H1 (cell line): Measurements from ENCODE around the gene RASSF3. TPM values are rescaled to one million over a fixed set of nuclear protein-coding genes. Genes with fewer than 3 reads are reported as not detected.

Source experiments
- CTCF ChIA-PET: fragments of 300-600 bp; sonication (Branson Sonifier 250); formaldehyde crosslinking; loops from one replicate; lab custom pipeline; 2021; ENCODE audit not compliant: partially characterized antibody; lab: Charles Lee
- POLR2A ChIA-PET: fragments of 300-600 bp; sonication (Branson Sonifier 250); formaldehyde crosslinking; loops from one replicate; lab custom pipeline; 2021; ENCODE audit warnings: inconsistent platforms; ENCODE audit not compliant: partially characterized antibody; lab: Charles Lee
- DNase-seq, 2 experiments: peaks; one replicate each; pipeline versions ENCODE4 v3.0.0 to v3.0.0-alpha.2; 2010 to 2022; ENCODE audit warnings: low spot score in 2 of 2, low read depth in 1 of 2, mixed read lengths in 1 of 2
- FAIRE-seq: peaks from 2 replicates; lab custom pipeline; 2011; peaks lifted over from hg19 to GRCh38; lab: Jason Lieb, UNC
- H2AFZ ChIP-seq: 2 replicates; pipeline ENCODE4 v1.8.1; 2012; ENCODE audit warnings: low read length, inconsistent platforms
- H2AK5ac ChIP-seq: 2 replicates; pipeline ENCODE4 v1.6.1; 2013; ENCODE audit warnings: low read depth, low read length
- H2BK120ac ChIP-seq: replicated peaks from 2 replicates; pipeline ENCODE3; 2013; ENCODE audit warnings: low read depth, low read length, inconsistent platforms
- H2BK12ac ChIP-seq: 2 replicates; pipeline ENCODE4 v1.6.1; 2013; ENCODE audit warnings: low read depth, low read length
- H2BK15ac ChIP-seq: 2 replicates; pipeline ENCODE4 v1.6.1; 2013; ENCODE audit warnings: low read length
- H2BK20ac ChIP-seq: 2 replicates; pipeline ENCODE4 v1.6.1; 2013; ENCODE audit warnings: low read length
- H2BK5ac ChIP-seq: 2 replicates; pipeline ENCODE4 v1.6.1; 2013; ENCODE audit warnings: low read depth, low read length
- H3K14ac ChIP-seq: 2 replicates; pipeline ENCODE4 v1.6.1; 2013; ENCODE audit warnings: inconsistent platforms; ENCODE audit not compliant: insufficient read length
- H3K18ac ChIP-seq: 2 replicates; pipeline ENCODE4 v1.6.1; 2013; ENCODE audit warnings: low read length; ENCODE audit errors: extremely low read depth
- H3K23ac ChIP-seq: 2 replicates; pipeline ENCODE4 v1.6.1; 2013; ENCODE audit warnings: inconsistent platforms; ENCODE audit not compliant: insufficient read length
- H3K23me2 ChIP-seq: 2 replicates; pipeline ENCODE4 v1.6.1; 2013; ENCODE audit warnings: low read depth, low read length
- H3K27ac ChIP-seq: 2 replicates; pipeline ENCODE4 v1.6.1; 2011; ENCODE audit warnings: low read depth, low read length, inconsistent platforms
- H3K27me3 ChIP-seq, 4 experiments: replicated peaks in 1 of 4; 1 replicate in 1 of 4; 2 replicates in 3 of 4; pipeline versions ENCODE4 v1.6.1 to v1.8.1; 2011 to 2013; ENCODE audit warnings: low read length in 3 of 4, mild to moderate bottlenecking in 3 of 4, inconsistent platforms in 2 of 4, mixed read lengths in 2 of 4, moderate library complexity in 1 of 4; ENCODE audit not compliant: control insufficient read depth in 3 of 4, insufficient read depth in 3 of 4; ENCODE audit errors: extremely low read depth in 1 of 4
- H3K36me3 ChIP-seq, 4 experiments: 2 replicates each; pipeline versions ENCODE4 v1.6.1 to v1.8.1; 2011 to 2013; ENCODE audit warnings: mild to moderate bottlenecking in 4 of 4, low read length in 3 of 4, moderate library complexity in 2 of 4, control low read depth in 1 of 4, inconsistent platforms in 1 of 4; ENCODE audit not compliant: insufficient read depth in 4 of 4, control insufficient read depth in 2 of 4
- H3K4ac ChIP-seq: replicated peaks from 2 replicates; pipeline ENCODE3; 2013; ENCODE audit warnings: low read length, low read depth, mixed read lengths, inconsistent platforms; ENCODE audit not compliant: insufficient read length
- H3K4me1 ChIP-seq, 4 experiments: replicated peaks in 1 of 4; 1 replicate in 1 of 4; 2 replicates in 3 of 4; pipeline versions ENCODE4 v1.6.1 to v1.8.1; 2011 to 2013; ENCODE audit warnings: low read length in 3 of 4, inconsistent platforms in 2 of 4, mixed read lengths in 1 of 4; ENCODE audit not compliant: insufficient read depth in 4 of 4, control insufficient read depth in 3 of 4
- H3K4me2 ChIP-seq, 2 experiments: 2 replicates each; pipeline versions ENCODE4 v1.6.1 to v1.8.1; 2011 to 2013; ENCODE audit warnings: low read depth in 2 of 2, low read length in 2 of 2, control low read depth in 1 of 2, inconsistent platforms in 1 of 2, mild to moderate bottlenecking in 1 of 2; ENCODE audit not compliant: insufficient read depth in 1 of 2
- H3K4me3 ChIP-seq, 4 experiments: fragments of 200-600, 300-600 bp in 1 of 4; sonication (generic), shearing (Covaris generic), sonication (Bioruptor Twin) in 1 of 4; 2 replicates each; pipeline versions ENCODE4 v1.5.1 to v1.8.1; 2011 to 2016; ENCODE audit warnings: low read length in 4 of 4, low read depth in 3 of 4, control low read depth in 2 of 4, inconsistent platforms in 2 of 4, mild to moderate bottlenecking in 2 of 4, mixed read lengths in 1 of 4, moderate library complexity in 1 of 4; ENCODE audit not compliant: insufficient read depth in 2 of 4; ENCODE audit errors: extremely low read depth in 1 of 4
- H3K56ac ChIP-seq: replicated peaks from 2 replicates; pipeline ENCODE3; 2013; ENCODE audit warnings: low read depth, mild to moderate bottlenecking, mixed read lengths, low read length, inconsistent platforms; ENCODE audit not compliant: insufficient read length
- H3K79me1 ChIP-seq: 2 replicates; pipeline ENCODE4 v1.6.1; 2013; ENCODE audit warnings: low read depth, low read length, control low read depth
- H3K79me2 ChIP-seq, 2 experiments: 2 replicates each; pipeline versions ENCODE4 v1.6.1 to v1.8.1; 2012 to 2013; ENCODE audit warnings: low read length in 2 of 2, mild to moderate bottlenecking in 2 of 2, inconsistent platforms in 1 of 2; ENCODE audit not compliant: insufficient read depth in 2 of 2, control insufficient read depth in 1 of 2
- H3K9ac ChIP-seq, 4 experiments: replicated peaks in 1 of 4; 1 replicate in 1 of 4; 2 replicates in 3 of 4; pipeline versions ENCODE4 v1.6.1 to v1.8.1; 2011 to 2013; ENCODE audit warnings: low read depth in 3 of 4, low read length in 3 of 4, control low read depth in 2 of 4, mild to moderate bottlenecking in 2 of 4, moderate library complexity in 2 of 4, inconsistent platforms in 1 of 4; ENCODE audit errors: extremely low read depth in 1 of 4
- H3K9me3 ChIP-seq, 2 experiments: 2 replicates each; pipeline versions ENCODE4 v1.6.1 to v1.8.1; 2012 to 2013; ENCODE audit warnings: mild to moderate bottlenecking in 2 of 2, moderate library complexity in 2 of 2, control low read depth in 1 of 2, inconsistent platforms in 1 of 2, low read depth in 1 of 2, low read length in 1 of 2, mixed read lengths in 1 of 2; ENCODE audit not compliant: insufficient read depth in 2 of 2
- H4K20me1 ChIP-seq, 2 experiments: replicated peaks in 1 of 2; 2 replicates each; pipeline versions ENCODE3 to v1.8.1; 2011 to 2013; ENCODE audit warnings: inconsistent platforms in 2 of 2, low read length in 2 of 2, mild to moderate bottlenecking in 1 of 2; ENCODE audit not compliant: insufficient read depth in 2 of 2, control insufficient read depth in 1 of 2
- H4K5ac ChIP-seq: 2 replicates; pipeline ENCODE4 v1.6.1; 2013; ENCODE audit warnings: low read length, low read depth, mixed read lengths, inconsistent platforms; ENCODE audit not compliant: insufficient read length
- H4K8ac ChIP-seq: 2 replicates; pipeline ENCODE4 v1.8.0; 2013; ENCODE audit warnings: mild to moderate bottlenecking, moderate library complexity, low read length, inconsistent platforms; ENCODE audit not compliant: insufficient read depth; ENCODE audit errors: extremely low read depth
- H4K91ac ChIP-seq: replicated peaks from 2 replicates; pipeline ENCODE3; 2013; ENCODE audit warnings: low read length, mixed read lengths, inconsistent platforms; ENCODE audit not compliant: insufficient read length
- BCL11A ChIP-seq, 2 experiments: IDR thresholded peaks; one replicate each; pipeline ENCODE4 v1.6.1; 2011; ENCODE audit warnings: low read depth in 2 of 2, low read length in 2 of 2, mild to moderate bottlenecking in 2 of 2
- BRCA1 ChIP-seq: IDR thresholded peaks from 2 replicates; pipeline ENCODE4 v1.6.1; 2012; ENCODE audit warnings: low read depth, low read length, improper control_type of control experiment
- CBX8 ChIP-seq: fragments of 300-800, 300-1000 bp; sonication (generic); IDR thresholded peaks from 2 replicates; pipeline ENCODE4 v1.7.1; 2016; ENCODE audit warnings: low read depth, low read length, borderline replicate concordance
- EGR1 ChIP-seq: IDR thresholded peaks from 2 replicates; pipeline ENCODE4 v1.6.1; 2011; ENCODE audit warnings: low read depth, low read length, borderline replicate concordance
- EP300 ChIP-seq, 2 experiments: IDR thresholded peaks; 1 replicate in 1 of 2; 2 replicates in 1 of 2; pipeline ENCODE4 v1.6.1; 2011 to 2012; ENCODE audit warnings: low read depth in 2 of 2, low read length in 2 of 2, mild to moderate bottlenecking in 2 of 2, borderline replicate concordance in 1 of 2, inconsistent platforms in 1 of 2, moderate library complexity in 1 of 2
- HDAC2 ChIP-seq, 2 experiments: fragments of 300-600 bp in 1 of 2; sonication (generic) in 1 of 2; IDR thresholded peaks; 2 replicates each; pipeline ENCODE4 v1.6.1; 2011 to 2012; ENCODE audit warnings: low read depth in 2 of 2, low read length in 2 of 2, mild to moderate bottlenecking in 2 of 2, moderate library complexity in 2 of 2, borderline replicate concordance in 1 of 2, inconsistent platforms in 1 of 2
- KDM4A ChIP-seq: IDR thresholded peaks from one replicate; pipeline ENCODE4 v1.7.1; 2012; ENCODE audit warnings: low read depth, mild to moderate bottlenecking, moderate library complexity, low read length, inconsistent platforms; ENCODE audit not compliant: severe bottlenecking
- NANOG ChIP-seq: IDR thresholded peaks from 2 replicates; pipeline ENCODE4 v1.6.1; 2011; ENCODE audit warnings: low read length, low read depth, mild to moderate bottlenecking, inconsistent platforms; ENCODE audit not compliant: insufficient read depth, poor library complexity, severe bottlenecking
- RFX5 ChIP-seq: IDR thresholded peaks from 2 replicates; pipeline ENCODE4 v1.6.1; 2011; ENCODE audit warnings: low read depth, low read length, improper control_type of control experiment, borderline replicate concordance
- SIN3A ChIP-seq, 2 experiments: IDR thresholded peaks in 1 of 2; conservative IDR thresholded peaks in 1 of 2; 2 replicates each; pipeline ENCODE4 v1.6.1; 2011 to 2012; ENCODE audit warnings: low read length in 2 of 2, improper control_type of control experiment in 1 of 2, low read depth in 1 of 2, mild to moderate bottlenecking in 1 of 2
- ZNF274 ChIP-seq: IDR thresholded peaks from 2 replicates; pipeline ENCODE4 v1.7.0; 2012; ENCODE audit warnings: low read length, borderline replicate concordance; ENCODE audit errors: extremely low read depth
- WGBS, 2 experiments: shearing (Covaris generic) in 1 of 2; methylation state at CpG; one replicate each; pipeline versions ENCODE4 v1.1.6 to v1.1.7; 2013 to 2015; ENCODE audit warnings: low lambda C conversion rate in 2 of 2, mixed read lengths in 2 of 2, inconsistent platforms in 1 of 2, low coverage in 1 of 2, missing lambda C conversion rate in 1 of 2; ENCODE audit not compliant: insufficient replicate concordance in 2 of 2, insufficient coverage in 1 of 2, insufficient read length in 1 of 2; ENCODE audit errors: extremely low coverage in 1 of 2, missing lambda C conversion rate in 1 of 2; 5-methylcytosine and 5-hydroxymethylcytosine counted together
- polyA plus RNA-seq, 7 experiments: library from polyadenylated mRNA; depleted of rRNA in 3 of 7; stranded (reverse) in 5 of 7; unstranded in 2 of 7; fragments of >200 nt in 5 of 7; fragments of 200-250 nt in 2 of 7; gene quantifications; 1 replicate in 5 of 7; 2 replicates in 1 of 7; 4 replicates in 1 of 7; pipeline versions ENCODE4 v1.2.1 to v1.2.3, GENCODE V29; 2011 to 2013; ENCODE audit warnings: missing spikeins in 2 of 7, mixed read lengths in 2 of 7
- total RNA-seq: library from RNA; stranded (reverse); fragmentation: NEBNext Ultra II Directional; extraction: Animal tissue kit (Norgen Biotek cat#: 25700); gene quantifications from 2 replicates; pipeline ENCODE4 v1.2.1, GENCODE V29; 2021
- TF ChIP-seq, protein P1 (sequence below): IDR thresholded peaks from 2 replicates; pipeline ENCODE4 v1.6.1; 2012; ENCODE audit warnings: inconsistent platforms

The RASSF3 gene
- total and polyA plus RNA-seq, 2 of the 8 experiments (the other 6 are each of a cell fraction or from before 2014, with no cell fraction given), result 19.1 to 64.3 TPM

DNA sequence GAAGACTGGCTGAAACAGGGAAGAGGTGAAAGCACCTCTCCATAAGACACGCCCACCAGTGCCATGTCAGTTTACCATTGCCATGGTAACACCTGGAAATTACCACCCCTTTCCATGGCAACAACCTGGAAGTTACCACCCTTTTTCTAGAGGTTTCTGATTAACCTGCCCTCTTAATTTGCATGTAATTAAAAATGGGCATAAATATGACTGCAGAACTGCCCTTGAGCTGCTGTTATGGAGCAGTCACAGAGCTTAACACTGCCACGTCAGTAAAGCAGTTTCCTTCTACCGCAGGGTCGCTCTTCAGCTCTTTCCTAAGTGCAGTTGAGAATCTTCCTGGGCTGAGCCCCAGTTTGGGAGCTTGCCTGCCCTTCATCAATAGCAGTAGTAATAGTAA is 55.2 kb downstream of the RASSF3 start:
- Histone ChIP-seq H2BK12ac (no peak overlapping the region), H3K36me3 (no peaks in the 10 kb centered on the region), H2BK20ac (no peak overlapping the region), H2BK15ac (no peak overlapping the region), H3K9me3 (no peaks in the 10 kb centered on the region), H3K18ac (no peak overlapping the region), H3K27ac (0 out of 2 replicates have a peak overlapping the region, but pooled peaks have one; percentile 17), H3K14ac (no peak overlapping the region), H3K9ac (no peak overlapping the region), H3K4me1 (peaks cover 5 to 22% (median 19%) of the 10 kb centered on the region in 4 experiments), H2AK5ac (no peak overlapping the region), H3K23me2 (no peaks in the 10 kb centered on the region), H2AFZ (no peak overlapping the region), H4K91ac (no peak overlapping the region), H3K23ac (no peak overlapping the region), H3K4me3 (no peak overlapping the region), H3K79me2 (peaks cover 11 to 90% of the 10 kb centered on the region in 2 experiments; a peak in 3 of 4 replicates), H4K8ac (no peak overlapping the region), H4K5ac (no peak overlapping the region), H3K4me2 (no peak overlapping the region; a peak in 1 of 4 replicates), H3K27me3 (no peaks in the 10 kb centered on the region), H2BK120ac (no peak overlapping the region), H3K56ac (no peak overlapping the region), H3K4ac (no peak overlapping the region), H4K20me1 (peaks cover 6 to 12% of the 10 kb centered on the region in 2 experiments), H3K79me1 (peaks cover 6% of the 10 kb centered on the region), H2BK5ac (no peak overlapping the region)
- DNase-seq, result peak in 1 of 2 experiments; percentile 62
- POLR2A ChIA-PET, result interaction anchor here (0.8 to 1.5 kb wide), 2 partner anchors 12 to 18 kb away, joined by 4 read pairs; no protein-coding TSS in a partner anchor
- FAIRE-seq, result no peak
- CTCF ChIA-PET, result interaction anchor here (0.7 to 1.8 kb wide), 4 partner anchors 23 to 116 kb away, joined by 3 to 4 read pairs (median 3); no protein-coding TSS in a partner anchor
- whole genome bisulfite sequencing, 2 experiments, result 79% methylated on average over 4 of the region's 4 CpGs; no CpG with 5 or more reads in 1 of the 2 experiments
- TF ChIP-seq EGR1 (no peak), HDAC2 (IDR thresholded peaks at IDR 0.05; ENCODE audit: borderline replicate concordance in 1 of 2, low read depth in 2 of 2, low read length in 2 of 2) (no peak), BCL11A (IDR thresholded peaks at IDR 0.05; ENCODE audit: low read depth in 2 of 2, low read length in 2 of 2) (no peak), RFX5 (no peak), EP300 (IDR thresholded peaks at IDR 0.05; ENCODE audit: borderline replicate concordance in 1 of 2, low read depth in 2 of 2, low read length in 2 of 2) (no peak), NANOG (no peak), KDM4A (no peak), BRCA1 (no peak), SIN3A (conservative IDR thresholded peaks at IDR 0.05 in 1 of 2, IDR thresholded peaks at IDR 0.05 in 1 of 2; ENCODE audit: low read depth in 1 of 2, low read length in 2 of 2) (no peak), CBX8 (no peak), ZNF274 (no peak)
- TF ChIP-seq, protein P1, sequence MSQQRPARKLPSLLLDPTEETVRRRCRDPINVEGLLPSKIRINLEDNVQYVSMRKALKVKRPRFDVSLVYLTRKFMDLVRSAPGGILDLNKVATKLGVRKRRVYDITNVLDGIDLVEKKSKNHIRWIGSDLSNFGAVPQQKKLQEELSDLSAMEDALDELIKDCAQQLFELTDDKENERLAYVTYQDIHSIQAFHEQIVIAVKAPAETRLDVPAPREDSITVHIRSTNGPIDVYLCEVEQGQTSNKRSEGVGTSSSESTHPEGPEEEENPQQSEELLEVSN, result no peak
